ENCODE results near the gene GAK.

GAK gene

DNA sequence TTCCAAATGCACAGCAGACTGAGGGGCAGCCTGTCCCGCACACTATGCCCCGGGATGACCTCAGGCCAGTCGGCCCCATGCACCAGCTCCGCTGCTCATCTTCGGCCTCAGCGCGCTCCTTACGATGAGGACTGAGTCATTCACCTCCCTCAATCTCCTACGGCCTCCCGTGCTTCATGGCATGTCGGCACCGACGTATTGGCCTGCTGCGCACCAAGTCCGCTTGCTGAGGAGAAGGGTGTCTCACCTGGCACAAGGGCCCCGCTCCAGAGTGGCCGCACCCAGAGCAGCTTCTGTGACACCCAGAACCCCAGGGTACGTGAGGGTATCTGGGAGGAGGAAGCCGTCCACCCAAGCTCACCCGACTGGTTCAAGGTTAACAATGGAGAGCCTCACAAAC, 35.5 kb downstream of the GAK start:
- TF ChIP-seq SIN3A (IDR thresholded peaks at IDR 0.05; ENCODE audit: borderline replicate concordance, insufficient read depth, low read length) (no peak), POLR2AphosphoS5 (IDR thresholded peaks at IDR 0.05; ENCODE audit: low read depth, low read length) (no peak), TAF1 (IDR thresholded peaks at IDR 0.05; ENCODE audit: borderline replicate concordance, insufficient read depth, low read length) (no peak), FOXP2 (optimal IDR thresholded peaks at IDR 0.05; ENCODE audit: borderline replicate concordance, extremely low read depth, extremely low read length, insufficient read depth) (no peak)
- TF ChIP-seq, protein P1, sequence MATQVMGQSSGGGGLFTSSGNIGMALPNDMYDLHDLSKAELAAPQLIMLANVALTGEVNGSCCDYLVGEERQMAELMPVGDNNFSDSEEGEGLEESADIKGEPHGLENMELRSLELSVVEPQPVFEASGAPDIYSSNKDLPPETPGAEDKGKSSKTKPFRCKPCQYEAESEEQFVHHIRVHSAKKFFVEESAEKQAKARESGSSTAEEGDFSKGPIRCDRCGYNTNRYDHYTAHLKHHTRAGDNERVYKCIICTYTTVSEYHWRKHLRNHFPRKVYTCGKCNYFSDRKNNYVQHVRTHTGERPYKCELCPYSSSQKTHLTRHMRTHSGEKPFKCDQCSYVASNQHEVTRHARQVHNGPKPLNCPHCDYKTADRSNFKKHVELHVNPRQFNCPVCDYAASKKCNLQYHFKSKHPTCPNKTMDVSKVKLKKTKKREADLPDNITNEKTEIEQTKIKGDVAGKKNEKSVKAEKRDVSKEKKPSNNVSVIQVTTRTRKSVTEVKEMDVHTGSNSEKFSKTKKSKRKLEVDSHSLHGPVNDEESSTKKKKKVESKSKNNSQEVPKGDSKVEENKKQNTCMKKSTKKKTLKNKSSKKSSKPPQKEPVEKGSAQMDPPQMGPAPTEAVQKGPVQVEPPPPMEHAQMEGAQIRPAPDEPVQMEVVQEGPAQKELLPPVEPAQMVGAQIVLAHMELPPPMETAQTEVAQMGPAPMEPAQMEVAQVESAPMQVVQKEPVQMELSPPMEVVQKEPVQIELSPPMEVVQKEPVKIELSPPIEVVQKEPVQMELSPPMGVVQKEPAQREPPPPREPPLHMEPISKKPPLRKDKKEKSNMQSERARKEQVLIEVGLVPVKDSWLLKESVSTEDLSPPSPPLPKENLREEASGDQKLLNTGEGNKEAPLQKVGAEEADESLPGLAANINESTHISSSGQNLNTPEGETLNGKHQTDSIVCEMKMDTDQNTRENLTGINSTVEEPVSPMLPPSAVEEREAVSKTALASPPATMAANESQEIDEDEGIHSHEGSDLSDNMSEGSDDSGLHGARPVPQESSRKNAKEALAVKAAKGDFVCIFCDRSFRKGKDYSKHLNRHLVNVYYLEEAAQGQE (IDR thresholded peaks at IDR 0.05; ENCODE audit: insufficient read depth in 1 of 2, low read depth in 2 of 2, low read length in 2 of 2) = no peak

DNA sequence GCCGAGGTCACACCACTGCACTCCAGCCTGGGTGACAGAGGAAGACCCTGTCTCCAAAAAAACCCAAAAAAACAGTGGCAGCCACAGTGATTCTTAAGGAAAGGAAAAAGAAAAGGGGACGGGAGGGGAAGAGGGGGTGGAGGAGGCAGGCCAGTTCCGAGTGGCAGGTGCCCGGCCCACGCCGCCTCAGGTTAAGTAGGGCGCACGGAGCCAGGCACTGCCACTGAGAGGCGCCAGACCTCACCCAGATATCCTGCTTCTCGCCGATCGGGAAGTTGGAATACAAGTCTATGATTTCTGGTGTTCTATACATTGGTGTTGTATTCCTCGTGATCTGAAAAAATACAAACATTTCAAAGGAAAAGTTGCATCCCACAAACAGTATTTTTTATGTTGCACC, 35.9 kb downstream of the GAK start:
- TF ChIP-seq POLR2AphosphoS5 (IDR thresholded peaks at IDR 0.05; ENCODE audit: low read depth, low read length) (no peak), FOXP2 (optimal IDR thresholded peaks at IDR 0.05; ENCODE audit: borderline replicate concordance, extremely low read depth, extremely low read length, insufficient read depth) (no peak), SIN3A (IDR thresholded peaks at IDR 0.05; ENCODE audit: borderline replicate concordance, insufficient read depth, low read length) (no peak), TAF1 (IDR thresholded peaks at IDR 0.05; ENCODE audit: borderline replicate concordance, insufficient read depth, low read length) (no peak)
- TF ChIP-seq, protein P1 (IDR thresholded peaks at IDR 0.05; ENCODE audit: insufficient read depth in 1 of 2, low read depth in 2 of 2, low read length in 2 of 2) = no peak

DNA sequence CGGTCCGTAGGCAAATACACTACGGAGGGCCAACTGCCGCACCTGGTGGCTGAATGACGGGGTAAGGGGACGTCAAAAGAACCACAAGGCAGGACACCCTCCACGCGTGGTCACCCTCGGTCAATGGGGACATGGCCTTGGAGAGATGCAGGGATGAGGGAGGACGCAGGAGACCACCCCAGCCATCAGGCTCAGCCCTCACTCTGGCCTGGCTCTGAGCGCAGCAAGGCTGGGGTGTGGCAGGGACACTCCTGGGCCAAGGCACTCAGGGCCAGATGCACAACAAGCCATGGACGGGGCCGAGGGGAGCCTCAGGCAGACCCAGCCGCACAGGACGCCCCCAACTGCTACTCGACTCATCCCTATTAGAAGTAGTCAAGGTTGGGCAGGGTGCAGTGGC, 36.5 kb downstream of the GAK start:
- TF ChIP-seq TAF1 (IDR thresholded peaks at IDR 0.05; ENCODE audit: borderline replicate concordance, insufficient read depth, low read length) (no peak), FOXP2 (optimal IDR thresholded peaks at IDR 0.05; ENCODE audit: borderline replicate concordance, extremely low read depth, extremely low read length, insufficient read depth) (no peak)
- TF ChIP-seq, protein P1 (IDR thresholded peaks at IDR 0.05; ENCODE audit: insufficient read depth in 1 of 2, low read depth in 2 of 2, low read length in 2 of 2) = no peak

DNA sequence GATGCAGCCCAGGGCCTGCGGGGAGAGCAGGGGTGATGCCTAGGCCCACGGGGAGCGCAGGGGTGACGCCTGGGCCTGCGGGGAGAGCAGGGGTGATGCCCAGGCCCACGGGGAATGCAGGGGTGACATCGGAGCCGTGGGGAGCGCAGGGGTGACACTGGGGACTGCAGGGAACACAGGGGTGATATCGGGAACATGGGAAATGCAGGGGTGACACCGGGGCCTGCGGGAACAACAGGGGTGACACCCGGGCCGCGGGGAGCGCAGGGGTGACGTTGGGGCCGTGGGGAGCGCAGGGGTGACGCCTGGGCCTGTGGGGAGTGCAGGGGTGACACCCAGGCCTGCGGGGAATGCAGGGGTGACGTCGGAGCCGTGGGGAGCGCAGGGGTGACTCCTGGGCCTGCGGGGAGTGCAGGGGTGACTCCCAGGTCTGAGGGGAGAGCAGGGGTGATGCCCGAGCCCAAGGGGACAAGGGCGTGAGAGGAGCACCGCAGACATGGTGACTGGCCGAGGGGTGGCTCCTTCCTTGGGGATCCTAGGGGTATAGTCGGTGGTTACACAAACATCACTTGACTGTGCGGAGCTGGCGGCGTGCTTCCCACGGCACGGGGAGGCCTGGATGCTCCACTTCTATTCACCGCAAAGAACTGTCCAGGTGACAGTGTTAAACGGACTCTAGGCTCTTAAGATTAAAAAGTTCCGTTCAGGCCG, 38.0 kb downstream of the GAK start:
- TF ChIP-seq TAF1 (IDR thresholded peaks at IDR 0.05; ENCODE audit: borderline replicate concordance, insufficient read depth, low read length) = no peak
- TF ChIP-seq POLR2AphosphoS5 (IDR thresholded peaks at IDR 0.05; ENCODE audit: low read depth, low read length) = no peak
- TF ChIP-seq SIN3A (IDR thresholded peaks at IDR 0.05; ENCODE audit: borderline replicate concordance, insufficient read depth, low read length) = no peak
- no peak for TF ChIP-seq FOXP2 (optimal IDR thresholded peaks at IDR 0.05; ENCODE audit: borderline replicate concordance, extremely low read depth, extremely low read length, insufficient read depth)
- TF ChIP-seq, protein P1 (IDR thresholded peaks at IDR 0.05; ENCODE audit: insufficient read depth in 1 of 2, low read depth in 2 of 2, low read length in 2 of 2) = no peak
